Lower lobe of right lung (tissue), 2 donors: ENCODE measurements around the gene ZNF513. TPM values are rescaled to one million over a fixed set of nuclear protein-coding genes. Genes with fewer than 3 reads are reported as not detected.

ENCODE experiments used
- ATAC-seq, 2 donors: fragments of 200-7000 bp; cut with Tn5 transposase; one replicate each; pipeline ENCODE4 v1.9.1; 2020 to 2022; ENCODE audit warnings: mild to moderate bottlenecking in 2 of 2, moderate library complexity in 2 of 2
- DNase-seq: peaks from one replicate; pipeline ENCODE4 v3.0.0-alpha.2; 2020
- H3K27ac ChIP-seq: fragments of 200-600 bp; one replicate; pipeline ENCODE4 v1.8.0; 2022
- H3K27me3 ChIP-seq: fragments of 200-600 bp; one replicate; pipeline ENCODE4 v1.8.0; 2022; ENCODE audit warnings: low read depth
- H3K36me3 ChIP-seq: fragments of 200-600 bp; one replicate; pipeline ENCODE4 v1.8.0; 2022; ENCODE audit warnings: mild to moderate bottlenecking
- H3K4me1 ChIP-seq: fragments of 200-600 bp; one replicate; pipeline ENCODE4 v1.8.0; 2022
- H3K4me3 ChIP-seq: fragments of 200-600 bp; one replicate; pipeline ENCODE4 v1.8.0; 2022; ENCODE audit warnings: mild to moderate bottlenecking
- H3K9me3 ChIP-seq: fragments of 200-600 bp; one replicate; pipeline ENCODE4 v1.8.0; 2022
- intact Hi-C: fragments of 100-400 bp; cut with DNase I; formaldehyde crosslinking; loops from one replicate; pipeline ENCODE4 v1.11.0; 2022
- total RNA-seq: library from RNA; stranded (reverse); fragmentation: NEBNext Ultra II Directional; extraction: Animal tissue kit (Norgen Biotek cat#: 25700); gene quantifications from one replicate; pipeline ENCODE4 v1.2.1, GENCODE V29; 2021
- TF ChIP-seq, protein P1 (sequence below): fragments of 200-600 bp; IDR thresholded peaks from one replicate; pipeline ENCODE4 v1.8.0; 2022; ENCODE audit warnings: antibody characterized with exemption, mild to moderate bottlenecking
- donor health status: DM: no; HTN: yes; CAD: no; lungs with severe emphysema.

Gene ZNF513
- total RNA-seq, 1 donor from 2014 or later = 13.9 TPM

DNA sequence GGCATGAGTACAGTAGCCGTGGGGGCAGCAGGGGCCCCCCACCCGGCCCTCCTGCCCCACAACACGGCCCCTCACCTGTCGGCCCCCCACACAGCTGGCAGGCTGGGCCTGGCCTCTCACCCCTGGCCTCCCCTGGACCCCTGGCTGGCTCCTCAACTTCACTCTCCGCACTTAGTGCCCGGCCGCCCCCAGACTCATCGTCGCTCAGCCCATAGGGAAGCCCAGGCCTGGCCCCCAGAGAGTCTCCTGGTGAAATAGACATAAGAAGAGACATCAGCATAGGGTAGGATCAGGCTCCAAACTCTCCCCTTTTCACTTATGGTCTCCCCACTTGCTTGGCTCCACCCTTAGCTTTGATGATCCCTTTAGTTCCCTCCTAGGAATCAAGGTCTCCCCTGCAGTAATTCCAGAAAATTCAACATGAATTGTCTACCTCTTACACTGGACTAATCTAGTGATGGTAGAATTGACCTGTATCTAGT is 1.7 kb downstream of the ZNF513 start:
- intact Hi-C loops = no loop called here
- DNase-seq (no peak), ATAC-seq (no peak)
- no peaks in the 10 kb centered on the region for H3K27me3 ChIP-seq
- peaks cover 19% of the 10 kb centered on the region for H3K4me1 ChIP-seq
- H3K36me3 ChIP-seq = peaks cover 71% of the 10 kb centered on the region
- H3K4me3 ChIP-seq = no peak overlapping the region
- H3K27ac ChIP-seq = no peak overlapping the region
- H3K9me3 ChIP-seq = no peaks in the 10 kb centered on the region
- TF ChIP-seq, protein P1, sequence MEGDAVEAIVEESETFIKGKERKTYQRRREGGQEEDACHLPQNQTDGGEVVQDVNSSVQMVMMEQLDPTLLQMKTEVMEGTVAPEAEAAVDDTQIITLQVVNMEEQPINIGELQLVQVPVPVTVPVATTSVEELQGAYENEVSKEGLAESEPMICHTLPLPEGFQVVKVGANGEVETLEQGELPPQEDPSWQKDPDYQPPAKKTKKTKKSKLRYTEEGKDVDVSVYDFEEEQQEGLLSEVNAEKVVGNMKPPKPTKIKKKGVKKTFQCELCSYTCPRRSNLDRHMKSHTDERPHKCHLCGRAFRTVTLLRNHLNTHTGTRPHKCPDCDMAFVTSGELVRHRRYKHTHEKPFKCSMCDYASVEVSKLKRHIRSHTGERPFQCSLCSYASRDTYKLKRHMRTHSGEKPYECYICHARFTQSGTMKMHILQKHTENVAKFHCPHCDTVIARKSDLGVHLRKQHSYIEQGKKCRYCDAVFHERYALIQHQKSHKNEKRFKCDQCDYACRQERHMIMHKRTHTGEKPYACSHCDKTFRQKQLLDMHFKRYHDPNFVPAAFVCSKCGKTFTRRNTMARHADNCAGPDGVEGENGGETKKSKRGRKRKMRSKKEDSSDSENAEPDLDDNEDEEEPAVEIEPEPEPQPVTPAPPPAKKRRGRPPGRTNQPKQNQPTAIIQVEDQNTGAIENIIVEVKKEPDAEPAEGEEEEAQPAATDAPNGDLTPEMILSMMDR = no peak

DNA sequence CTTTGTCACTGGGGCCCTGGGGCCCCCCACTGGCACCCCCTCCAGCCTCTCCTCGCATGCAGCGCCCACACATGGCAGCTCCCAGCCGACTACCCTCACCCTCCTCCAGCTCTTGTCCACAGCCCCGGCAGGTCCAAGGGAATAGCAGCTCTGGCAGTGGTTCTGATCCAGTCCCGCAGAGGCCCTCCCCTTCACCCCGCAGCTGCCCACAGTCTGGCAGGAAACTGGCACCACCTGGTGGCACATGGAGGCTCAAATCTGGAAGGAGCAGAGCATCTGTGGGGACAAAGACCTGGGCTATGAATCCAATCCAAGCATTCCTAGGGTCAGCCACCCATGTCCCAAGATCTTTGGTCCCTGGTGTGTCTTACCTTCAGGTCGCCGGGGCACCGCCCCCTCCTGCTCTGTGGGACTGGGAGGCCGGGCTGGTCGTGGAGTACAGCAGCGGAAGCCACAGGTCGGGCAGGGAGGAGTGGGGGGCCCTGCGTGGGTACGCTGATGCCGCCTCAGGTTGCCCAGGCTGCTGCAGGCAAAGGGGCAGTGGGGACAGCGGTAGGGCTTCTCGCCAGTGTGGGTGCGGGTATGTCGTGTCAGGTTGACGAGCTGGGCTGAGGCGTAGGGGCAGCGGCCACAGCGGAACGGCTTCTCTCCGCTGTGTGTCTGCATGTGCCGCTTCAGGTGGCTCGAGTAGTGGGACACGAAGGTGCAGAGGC is 2.3 kb downstream of the ZNF513 start:
- peaks cover 22% of the 10 kb centered on the region for H3K4me1 ChIP-seq
- H3K4me3 ChIP-seq = no peak overlapping the region
- peaks cover 71% of the 10 kb centered on the region for H3K36me3 ChIP-seq
- no peak overlapping the region for H3K27ac ChIP-seq
- DNase-seq (no peak), ATAC-seq (no peak)
- H3K9me3 ChIP-seq = no peaks in the 10 kb centered on the region
- intact Hi-C loops = no loop called here
- no peaks in the 10 kb centered on the region for H3K27me3 ChIP-seq
- TF ChIP-seq, protein P1 = no peak

DNA sequence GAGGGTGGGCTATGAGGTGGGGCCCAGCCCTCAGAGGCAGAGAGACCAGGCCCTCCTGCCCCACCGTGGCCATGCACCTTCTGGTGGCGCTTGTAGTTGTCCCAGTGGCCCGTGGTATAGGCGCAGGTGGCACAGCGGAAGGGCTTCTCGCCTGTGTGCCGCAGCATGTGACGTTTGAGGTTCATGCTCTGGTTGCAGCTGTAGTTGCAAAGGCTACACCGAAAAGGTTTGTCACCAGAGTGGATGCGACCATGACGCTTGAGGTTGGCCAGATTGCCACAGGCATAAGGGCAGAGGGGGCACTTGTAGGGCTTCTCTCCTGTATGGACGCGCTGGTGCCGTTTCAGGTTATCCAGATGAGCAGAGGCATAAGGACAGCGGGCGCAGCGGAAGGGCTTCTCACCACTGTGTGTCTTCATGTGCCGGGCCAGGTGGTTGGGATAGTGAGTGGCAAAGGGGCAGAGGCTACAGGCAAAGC is 2.9 kb downstream of the ZNF513 start:
- H3K36me3 ChIP-seq = peaks cover 73% of the 10 kb centered on the region
- H3K27ac ChIP-seq = no peak overlapping the region
- intact Hi-C loops = no loop called here

DNA sequence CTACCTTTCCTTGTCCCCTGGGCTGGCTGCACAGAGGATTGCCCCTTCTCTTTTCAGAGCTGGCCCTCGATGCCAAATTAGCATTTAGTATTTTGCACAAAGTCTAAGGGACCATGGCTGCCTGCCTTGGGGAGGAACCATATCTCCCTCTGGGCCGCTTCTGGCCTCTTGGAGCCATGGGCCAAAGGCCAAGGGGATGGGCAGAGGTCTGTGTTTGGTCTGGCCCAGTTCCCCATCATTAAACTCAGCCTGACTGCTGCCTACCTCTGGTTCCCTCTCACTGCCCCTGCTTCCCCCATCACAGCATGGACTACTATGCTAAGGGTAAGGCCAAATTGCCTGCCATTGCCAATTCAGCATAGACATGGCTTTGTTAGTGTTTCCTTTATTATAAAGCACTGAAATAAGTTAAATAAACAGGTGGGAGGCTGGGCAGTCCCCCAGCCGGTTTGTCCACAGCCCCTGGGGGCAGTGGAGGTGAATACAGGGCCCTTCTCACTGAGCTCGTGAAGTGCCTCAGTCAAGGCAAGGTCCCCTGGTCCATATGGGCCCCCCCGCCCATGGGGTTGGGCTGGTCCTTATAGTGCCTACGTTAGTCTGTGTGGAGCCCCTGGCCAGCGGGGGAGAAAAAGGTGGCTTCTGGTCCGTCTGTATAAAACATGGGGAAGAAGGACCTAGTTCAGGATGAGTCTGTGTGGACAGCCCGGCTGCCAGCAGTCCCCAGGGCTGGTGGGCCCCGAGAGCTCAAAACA is 3.5 kb downstream of the ZNF513 start:
- ATAC-seq (no peak), DNase-seq (no peak)
- Histone ChIP-seq H3K4me1 (peaks cover 34% of the 10 kb centered on the region), H3K36me3 (peaks cover 73% of the 10 kb centered on the region), H3K27ac (no peak overlapping the region), H3K4me3 (no peak overlapping the region), H3K27me3 (no peaks in the 10 kb centered on the region), H3K9me3 (no peaks in the 10 kb centered on the region)
- TF ChIP-seq, protein P1 = no peak
- intact Hi-C loops = no loop called here

More for the DNA sequence above, 2.9 kb downstream of the ZNF513 start:
- H3K4me1 ChIP-seq = peaks cover 28% of the 10 kb centered on the region
- DNase-seq (no peak), ATAC-seq (no peak)
- TF ChIP-seq, protein P1 = no peak
- no peaks in the 10 kb centered on the region for H3K27me3 ChIP-seq
- no peaks in the 10 kb centered on the region for H3K9me3 ChIP-seq
- no peak overlapping the region for H3K4me3 ChIP-seq

DNA sequence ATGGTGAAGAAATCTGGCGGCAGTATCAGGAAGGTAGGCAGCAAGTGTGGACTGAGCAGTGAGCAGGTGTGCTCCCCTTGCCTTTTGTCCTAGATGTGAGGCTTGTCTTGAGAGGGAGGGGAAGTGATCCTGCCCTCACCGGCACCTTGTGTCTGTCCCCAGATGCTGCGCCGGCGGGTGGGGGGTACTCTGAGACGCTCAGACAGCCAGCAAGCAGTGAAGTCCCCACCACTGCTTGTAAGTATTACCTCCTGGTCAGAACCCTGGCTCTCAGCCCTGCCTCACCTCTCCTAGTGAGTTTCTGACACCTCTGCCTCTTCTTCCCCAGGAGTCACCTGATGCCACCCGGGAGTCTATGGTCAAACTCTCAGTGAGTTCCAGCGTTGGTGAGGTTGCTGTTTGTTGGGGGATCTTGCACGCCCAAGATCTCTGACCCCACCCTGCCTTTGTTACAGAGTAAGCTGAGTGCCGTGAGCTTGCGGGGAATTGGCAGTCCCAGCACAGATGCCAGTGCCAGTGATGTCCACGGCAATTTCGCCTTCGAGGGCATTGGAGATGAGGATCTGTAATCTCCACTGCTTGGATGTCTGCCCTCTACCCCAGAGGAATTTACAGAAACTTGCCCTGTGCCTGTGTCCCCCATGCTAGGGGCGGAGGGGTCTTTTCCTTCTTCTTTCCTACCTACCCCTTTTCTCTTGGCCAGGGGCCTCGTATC is 4.2 kb downstream of the ZNF513 start:
- no peaks in the 10 kb centered on the region for H3K9me3 ChIP-seq
- DNase-seq (no peak), ATAC-seq (no peak)
- H3K27me3 ChIP-seq = no peaks in the 10 kb centered on the region
- intact Hi-C loops = no loop called here
- peaks cover 40% of the 10 kb centered on the region for H3K4me1 ChIP-seq
- peaks cover 66% of the 10 kb centered on the region for H3K36me3 ChIP-seq
- H3K4me3 ChIP-seq = no peak overlapping the region
- no peak overlapping the region for H3K27ac ChIP-seq
- TF ChIP-seq, protein P1 = no peak
